GM12801 (cell line): ENCODE results near the gene PTPRN2.

Experiments
- TF ChIP-seq, protein P1 (sequence below): IDR thresholded peaks from one replicate; pipeline ENCODE4 v1.5.1; 2011; ENCODE audit warnings: control low read depth; ENCODE audit not compliant: insufficient read length; ENCODE audit errors: extremely low read depth

Gene PTPRN2

GRCh38 chr7:158518980-158519632, 68.5 kb downstream of the PTPRN2 start:
- TF ChIP-seq, protein P1, sequence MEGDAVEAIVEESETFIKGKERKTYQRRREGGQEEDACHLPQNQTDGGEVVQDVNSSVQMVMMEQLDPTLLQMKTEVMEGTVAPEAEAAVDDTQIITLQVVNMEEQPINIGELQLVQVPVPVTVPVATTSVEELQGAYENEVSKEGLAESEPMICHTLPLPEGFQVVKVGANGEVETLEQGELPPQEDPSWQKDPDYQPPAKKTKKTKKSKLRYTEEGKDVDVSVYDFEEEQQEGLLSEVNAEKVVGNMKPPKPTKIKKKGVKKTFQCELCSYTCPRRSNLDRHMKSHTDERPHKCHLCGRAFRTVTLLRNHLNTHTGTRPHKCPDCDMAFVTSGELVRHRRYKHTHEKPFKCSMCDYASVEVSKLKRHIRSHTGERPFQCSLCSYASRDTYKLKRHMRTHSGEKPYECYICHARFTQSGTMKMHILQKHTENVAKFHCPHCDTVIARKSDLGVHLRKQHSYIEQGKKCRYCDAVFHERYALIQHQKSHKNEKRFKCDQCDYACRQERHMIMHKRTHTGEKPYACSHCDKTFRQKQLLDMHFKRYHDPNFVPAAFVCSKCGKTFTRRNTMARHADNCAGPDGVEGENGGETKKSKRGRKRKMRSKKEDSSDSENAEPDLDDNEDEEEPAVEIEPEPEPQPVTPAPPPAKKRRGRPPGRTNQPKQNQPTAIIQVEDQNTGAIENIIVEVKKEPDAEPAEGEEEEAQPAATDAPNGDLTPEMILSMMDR: no peak

DNA sequence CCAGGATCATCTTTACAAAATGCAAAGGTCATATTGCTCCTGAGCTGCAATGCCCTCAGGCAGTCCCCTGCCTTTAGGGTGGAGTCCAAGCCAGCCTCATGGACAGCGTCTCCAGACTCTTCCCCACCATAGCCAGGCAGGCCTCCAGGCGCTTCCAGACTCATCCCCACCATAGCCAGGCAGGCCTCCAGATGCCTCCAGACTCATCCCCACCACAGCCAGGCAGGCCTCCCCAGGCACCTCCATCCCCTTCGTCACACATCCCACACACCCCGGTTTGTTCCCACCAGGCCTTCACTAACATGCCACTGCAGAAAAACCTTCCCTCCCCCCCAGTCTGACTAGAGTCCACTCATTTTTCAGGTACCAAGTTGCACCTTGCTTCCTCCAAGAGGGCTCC, 70.1 kb downstream of the PTPRN2 start:
- TF ChIP-seq, protein P1: no peak

GRCh38 chr7:158517072-158517471, 70.6 kb downstream of the PTPRN2 start:
- TF ChIP-seq, protein P1: no peak

DNA sequence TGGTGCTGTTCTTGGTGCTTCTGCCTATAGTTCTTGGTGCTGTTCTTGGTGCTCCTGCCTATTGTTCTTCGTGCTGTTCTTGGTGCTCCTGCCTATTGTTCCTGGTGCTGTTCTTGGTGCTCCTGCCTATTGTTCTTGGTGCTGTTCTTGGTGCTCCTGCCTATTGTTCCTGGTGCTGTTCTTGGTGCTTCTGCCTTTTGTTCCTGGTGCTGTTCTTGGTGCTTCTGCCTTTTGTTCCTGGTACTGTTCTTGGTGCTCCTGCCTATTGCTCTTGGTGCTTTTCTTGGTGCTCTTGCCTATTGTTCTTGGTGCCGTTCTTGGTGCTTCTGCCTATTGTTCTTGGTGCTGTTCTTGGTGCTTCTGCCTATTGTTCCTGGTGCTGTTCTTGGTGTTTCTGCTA, 71.1 kb downstream of the PTPRN2 start:
- TF ChIP-seq, protein P1: no peak

GRCh38 chr7:158512869-158513268, 74.8 kb downstream of the PTPRN2 start:
- TF ChIP-seq, protein P1: no peak

GRCh38 chr7:158512042-158512441, 75.6 kb downstream of the PTPRN2 start:
- TF ChIP-seq, protein P1: no peak

DNA sequence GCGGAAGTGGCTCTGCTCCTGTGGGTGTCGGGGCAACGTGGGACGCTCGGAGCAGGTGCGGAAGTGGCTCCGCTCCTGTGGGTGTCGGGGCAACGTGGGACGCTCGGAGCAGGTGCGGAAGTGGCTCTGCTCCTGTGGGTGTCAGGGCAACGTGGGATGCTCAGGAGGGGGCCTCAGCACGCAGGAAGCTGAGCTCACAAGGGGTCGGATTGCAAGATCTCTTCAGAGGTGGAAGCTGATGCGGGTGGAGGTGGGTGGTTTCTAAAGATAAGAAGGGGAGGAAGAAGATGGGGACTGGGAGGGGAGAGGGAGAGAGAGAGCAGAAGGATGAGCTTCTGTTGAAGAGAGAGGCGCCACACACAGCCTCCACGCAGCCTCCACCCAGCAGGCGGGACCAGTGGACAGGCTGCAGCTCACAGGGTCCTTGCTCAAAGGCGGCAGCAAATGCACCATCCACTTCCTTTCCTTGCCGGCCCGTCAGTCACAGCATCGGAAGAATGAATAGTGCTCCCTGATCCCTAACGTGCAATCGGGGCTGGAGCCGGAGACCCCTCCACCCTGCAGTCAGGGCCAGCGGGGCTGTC, 78.7 kb downstream of the PTPRN2 start:
- TF ChIP-seq, protein P1: no peak

- TF ChIP-seq, protein P1: no peak
Observed at GRCh38 chr7:158507917-158508316, 79.7 kb downstream of the PTPRN2 start.
